Measurements from ENCODE around the gene AHDC1. TPM values are rescaled to one million over a fixed set of nuclear protein-coding genes. Genes with fewer than 3 reads are reported as not detected.

Gene AHDC1
- total and polyA plus RNA-seq, 9 of the 15 experiments (the other 6 are each of a cell fraction or from before 2014, with no cell fraction given), result 0.21 to 36.4 (median 4.7) TPM

- TF ChIP-seq, protein P1, sequence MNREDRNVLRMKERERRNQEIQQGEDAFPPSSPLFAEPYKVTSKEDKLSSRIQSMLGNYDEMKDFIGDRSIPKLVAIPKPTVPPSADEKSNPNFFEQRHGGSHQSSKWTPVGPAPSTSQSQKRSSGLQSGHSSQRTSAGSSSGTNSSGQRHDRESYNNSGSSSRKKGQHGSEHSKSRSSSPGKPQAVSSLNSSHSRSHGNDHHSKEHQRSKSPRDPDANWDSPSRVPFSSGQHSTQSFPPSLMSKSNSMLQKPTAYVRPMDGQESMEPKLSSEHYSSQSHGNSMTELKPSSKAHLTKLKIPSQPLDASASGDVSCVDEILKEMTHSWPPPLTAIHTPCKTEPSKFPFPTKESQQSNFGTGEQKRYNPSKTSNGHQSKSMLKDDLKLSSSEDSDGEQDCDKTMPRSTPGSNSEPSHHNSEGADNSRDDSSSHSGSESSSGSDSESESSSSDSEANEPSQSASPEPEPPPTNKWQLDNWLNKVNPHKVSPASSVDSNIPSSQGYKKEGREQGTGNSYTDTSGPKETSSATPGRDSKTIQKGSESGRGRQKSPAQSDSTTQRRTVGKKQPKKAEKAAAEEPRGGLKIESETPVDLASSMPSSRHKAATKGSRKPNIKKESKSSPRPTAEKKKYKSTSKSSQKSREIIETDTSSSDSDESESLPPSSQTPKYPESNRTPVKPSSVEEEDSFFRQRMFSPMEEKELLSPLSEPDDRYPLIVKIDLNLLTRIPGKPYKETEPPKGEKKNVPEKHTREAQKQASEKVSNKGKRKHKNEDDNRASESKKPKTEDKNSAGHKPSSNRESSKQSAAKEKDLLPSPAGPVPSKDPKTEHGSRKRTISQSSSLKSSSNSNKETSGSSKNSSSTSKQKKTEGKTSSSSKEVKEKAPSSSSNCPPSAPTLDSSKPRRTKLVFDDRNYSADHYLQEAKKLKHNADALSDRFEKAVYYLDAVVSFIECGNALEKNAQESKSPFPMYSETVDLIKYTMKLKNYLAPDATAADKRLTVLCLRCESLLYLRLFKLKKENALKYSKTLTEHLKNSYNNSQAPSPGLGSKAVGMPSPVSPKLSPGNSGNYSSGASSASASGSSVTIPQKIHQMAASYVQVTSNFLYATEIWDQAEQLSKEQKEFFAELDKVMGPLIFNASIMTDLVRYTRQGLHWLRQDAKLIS (CRISPR knock-in tag; IDR thresholded peaks at IDR 0.05), result 0 out of 2 replicates have a peak, but pooled peaks have one; percentile 31
- TF ChIP-seq KDM2B (CRISPR knock-in tag; IDR thresholded peaks at IDR 0.05) (no peak), PHF8 (IDR thresholded peaks at IDR 0.05; ENCODE audit: borderline replicate concordance, low read length) (no peak), ZNF143 (CRISPR knock-in tag; IDR thresholded peaks at IDR 0.05) (0 out of 2 replicates have a peak, but pooled peaks have one; percentile 40), SMARCA5 (IDR thresholded peaks at IDR 0.05) (peak; percentile 76; the same call in 1 of the 2 replicates), MAZ (CRISPR knock-in tag; conservative IDR thresholded peaks at IDR 0.05 in 1 of 2, IDR thresholded peaks at IDR 0.05 in 1 of 2) (peak in 1 of 2 experiments; percentile 24; a peak in 1 of 4 replicates), IRF9 (tag; IDR thresholded peaks at IDR 0.05) (no peak), CC2D1A (IDR thresholded peaks at IDR 0.05) (peak; percentile 96), ZNF766 (CRISPR knock-in tag; conservative IDR thresholded peaks at IDR 0.05) (0 out of 2 replicates have a peak, but pooled peaks have one; percentile 36), HBP1 (CRISPR knock-in tag; IDR thresholded peaks at IDR 0.05) (no peak), CBX1 (IDR thresholded peaks at IDR 0.05; ENCODE audit: low read depth) (no peak), HDAC1 (IDR thresholded peaks at IDR 0.05) (0 out of 4 replicates have a peak, but pooled peaks of 1 of the 2 experiments have one; percentile 11), ZNF695 (CRISPR knock-in tag; IDR thresholded peaks at IDR 0.05) (0 out of 2 replicates have a peak, but pooled peaks have one; percentile 9), ZBTB7A (IDR thresholded peaks at IDR 0.05; ENCODE audit: borderline replicate concordance, control insufficient read depth, low read depth, low read length) (peak; percentile 85), LARP7 (IDR thresholded peaks at IDR 0.05) (no peak), CSDE1 (IDR thresholded peaks at IDR 0.05) (peak in 1 of 2 experiments; percentile 52; a peak in 1 of 4 replicates), ARID2 (IDR thresholded peaks at IDR 0.05) (peak; percentile 93), L3MBTL2 (IDR thresholded peaks at IDR 0.05) (peak; percentile 28; the same call in 1 of the 2 replicates), XRCC5 (IDR thresholded peaks at IDR 0.05; ENCODE audit: low read depth, low read length) (peak; percentile 83; the same call in 1 of the 2 replicates), LEF1 (IDR thresholded peaks at IDR 0.05) (no peak)
- TF ChIP-seq, protein P2, sequence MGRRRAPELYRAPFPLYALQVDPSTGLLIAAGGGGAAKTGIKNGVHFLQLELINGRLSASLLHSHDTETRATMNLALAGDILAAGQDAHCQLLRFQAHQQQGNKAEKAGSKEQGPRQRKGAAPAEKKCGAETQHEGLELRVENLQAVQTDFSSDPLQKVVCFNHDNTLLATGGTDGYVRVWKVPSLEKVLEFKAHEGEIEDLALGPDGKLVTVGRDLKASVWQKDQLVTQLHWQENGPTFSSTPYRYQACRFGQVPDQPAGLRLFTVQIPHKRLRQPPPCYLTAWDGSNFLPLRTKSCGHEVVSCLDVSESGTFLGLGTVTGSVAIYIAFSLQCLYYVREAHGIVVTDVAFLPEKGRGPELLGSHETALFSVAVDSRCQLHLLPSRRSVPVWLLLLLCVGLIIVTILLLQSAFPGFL (CRISPR knock-in tag; IDR thresholded peaks at IDR 0.05), result no peak
Measured at GRCh38 chr1:27605796-27606707, 2.1 kb upstream of the AHDC1 start (continued).

All from K562 (cell line).